SU-DHL-6 (cell line): ENCODE measurements around the gene PACSIN3.

Experiments used
- CTCF ChIP-seq: fragments of 200-600 bp; sonication (generic); IDR thresholded peaks from one replicate; pipeline ENCODE4 v1.5.1; 2017; ENCODE audit warnings: antibody characterized with exemption, mild to moderate bottlenecking, low read length, moderate library complexity; ENCODE audit not compliant: insufficient read depth, poor library complexity, severe bottlenecking
- EZH2phosphoT487 ChIP-seq: fragments of 200-600 bp; sonication (generic), shearing (Covaris generic); conservative IDR thresholded peaks from 2 replicates; pipeline ENCODE4 v1.6.1; 2018; ENCODE audit warnings: mild to moderate bottlenecking, antibody characterized with exemption, low read length, moderate library complexity, mixed read lengths

GRCh38 chr11:47156333-47156732 is 29.9 kb downstream of the PACSIN3 start:
- no peak for TF ChIP-seq CTCF
- no peak for TF ChIP-seq EZH2phosphoT487
